Gastrocnemius medialis (tissue), 4 donors: ENCODE data around the gene RNASEH2A. TPM values are rescaled to one million over a fixed set of nuclear protein-coding genes. Genes with fewer than 3 reads are reported as not detected.
A peak's percentile ranks its signal among the peaks of the same experiment; 100 is the strongest.

Experiments used
- ATAC-seq, 2 donors: fragments of 150-250 bp; one replicate each; pipeline ENCODE4 v1.9.1; 2016
- DNase-seq, 2 donors: peaks; one replicate each; pipeline ENCODE4 v3.0.0-alpha.2; 2019
- H3K27ac ChIP-seq, 4 donors: fragments of 200-600 bp; sonication (generic); 1 replicate in 1 of 4; 2 replicates in 3 of 4; pipeline ENCODE4 v1.5.1; 2016 to 2018; ENCODE audit warnings: mild to moderate bottlenecking in 2 of 4, moderate library complexity in 1 of 4
- H3K27me3 ChIP-seq, 3 donors: fragments of 200-600 bp; sonication (generic) in 2 of 3; 1 replicate in 1 of 3; 2 replicates in 2 of 3; pipeline versions ENCODE4 v1.5.1 to v1.6.0; 2016 to 2019; ENCODE audit warnings: mild to moderate bottlenecking in 1 of 3, moderate library complexity in 1 of 3
- H3K36me3 ChIP-seq, 2 donors: fragments of 200-600 bp; sonication (generic) in 1 of 2; one replicate each; pipeline ENCODE4 v1.5.1; 2017 to 2018
- H3K4me1 ChIP-seq, 2 donors: fragments of 200-600 bp; sonication (generic) in 1 of 2; one replicate each; pipeline ENCODE4 v1.5.1; 2016 to 2017; ENCODE audit warnings: mild to moderate bottlenecking in 2 of 2
- H3K4me3 ChIP-seq, 4 donors: fragments of 200-600 bp; sonication (generic) in 3 of 4; 1 replicate in 1 of 4; 2 replicates in 3 of 4; pipeline ENCODE4 v1.5.1; 2016 to 2019; ENCODE audit warnings: mild to moderate bottlenecking in 2 of 4
- H3K9me3 ChIP-seq, 3 donors: fragments of 200-600 bp; sonication (generic) in 2 of 3; 1 replicate in 1 of 3; 2 replicates in 2 of 3; pipeline ENCODE4 v1.5.1; 2016 to 2019
- CTCF ChIP-seq, 5 experiments: fragments of 450-650 bp in 3 of 5; fragments of 200-600 bp in 2 of 5; sonication (generic) in 2 of 5; IDR thresholded peaks in 4 of 5; conservative IDR thresholded peaks in 1 of 5; 1 replicate in 4 of 5; 2 replicates in 1 of 5; pipeline ENCODE4 v1.5.1; 2016 to 2019; ENCODE audit warnings: antibody characterized with exemption in 5 of 5, mild to moderate bottlenecking in 3 of 5, moderate library complexity in 3 of 5
- POLR2A ChIP-seq, 2 donors: fragments of 450-650 bp; IDR thresholded peaks; one replicate each; pipeline ENCODE4 v1.6.1; 2017; ENCODE audit warnings: antibody characterized with exemption in 2 of 2, mild to moderate bottlenecking in 2 of 2, moderate library complexity in 2 of 2
- in situ Hi-C, 4 donors: fragments of 200-750 bp; cut with MboI; loops; one replicate each; pipeline versions ENCODE4 v1.15.0 to v1.8.0; 2017; ENCODE audit warnings: low sequenced_read_pairs in 4 of 4
- intact Hi-C: fragments of 100-400 bp; cut with DNase I; formaldehyde crosslinking; loops from one replicate; pipeline ENCODE4 v1.15.1; 2023; ENCODE audit warnings: low total_unique reads
- total RNA-seq, 4 donors: library from RNA; depleted of rRNA; stranded (reverse); fragments of >200 nt; gene quantifications; one replicate each; pipeline versions ENCODE4 v1.1.0 to v1.2.3, GENCODE V29; 2016

RNASEH2A gene
- total RNA-seq, 4 donors from 2014 or later: 1.0 to 3.9 (median 2.4) TPM

GRCh38 chr19:12791345-12792050, 14.9 kb upstream of the RNASEH2A start, which contains the start of gene JUNB:
JUNB (plus strand) TSS chr19:12791486; CDS start chr19:12791772, 286 bp downstream.
- in situ Hi-C loops (no loop called here), intact Hi-C loops (loop anchor here (5.0 kb wide), 4 partner anchors 69 to 1056 kb away; partner anchors contain the start of genes FARSA, IER2, STX10 and TNPO2)
- ATAC-seq: peak; percentile 48 to 50
- TF ChIP-seq POLR2A (IDR thresholded peaks at IDR 0.05) (peak; percentile 100), CTCF (IDR thresholded peaks at IDR 0.05 in 4 of 5, conservative IDR thresholded peaks at IDR 0.05 in 1 of 5) (peak in 3 of 5 experiments; percentile 10 to 17 (median 16))
- Histone ChIP-seq H3K9me3 (no peaks in the 10 kb centered on the region), H3K27ac (peak within 1 kb of the TSS; percentile 99 to 100 (median 100)), H3K27me3 (no peaks in the 10 kb centered on the region), H3K4me3 (peak within 1 kb of the TSS; percentile 91 to 98 (median 94)), H3K4me1 (peaks cover 38 to 45% of the 10 kb centered on the region in 2 donors), H3K36me3 (no peaks in the 10 kb centered on the region)
- peak; percentile 96 to 97 for DNase-seq

- ATAC-seq: peak; percentile 9 to 24
- Histone ChIP-seq H3K27me3 (no peaks in the 10 kb centered on the region), H3K36me3 (no peaks in the 10 kb centered on the region), H3K9me3 (no peaks in the 10 kb centered on the region), H3K4me3 (peak overlapping the region; percentile 91 to 98 (median 94)), H3K4me1 (peaks cover 33 to 40% of the 10 kb centered on the region in 2 donors), H3K27ac (peak overlapping the region; percentile 99 to 100 (median 100))
- TF ChIP-seq CTCF (IDR thresholded peaks at IDR 0.05 in 4 of 5, conservative IDR thresholded peaks at IDR 0.05 in 1 of 5) (peak in 1 of 5 experiments; percentile 11), POLR2A (IDR thresholded peaks at IDR 0.05) (peak; percentile 71 to 78)
- DNase-seq: peak; percentile 81 to 86
- intact Hi-C loops: loop anchor here (5.0 kb wide), 4 partner anchors 70 to 1055 kb away; partner anchors contain the start of genes FARSA, IER2, STX10 and TNPO2
- in situ Hi-C loops: no loop called here
Measured at GRCh38 chr19:12792051-12792852, 14.1 kb upstream of the RNASEH2A start.

GRCh38 chr19:12792853-12793289, 13.5 kb upstream of the RNASEH2A start:
- DNase-seq: no peak
- Histone ChIP-seq H3K27me3 (no peaks in the 10 kb centered on the region), H3K36me3 (no peaks in the 10 kb centered on the region), H3K27ac (peak overlapping the region; percentile 99 to 100 (median 100)), H3K4me1 (peaks cover 31 to 33% of the 10 kb centered on the region in 2 donors), H3K4me3 (peak overlapping the region; percentile 91 to 98 (median 94)), H3K9me3 (no peaks in the 10 kb centered on the region)
- TF ChIP-seq POLR2A (IDR thresholded peaks at IDR 0.05) (peak in 1 of 2 donors; percentile 47), CTCF (IDR thresholded peaks at IDR 0.05 in 4 of 5, conservative IDR thresholded peaks at IDR 0.05 in 1 of 5) (peak in 1 of 5 experiments; percentile 5)
- in situ Hi-C loops: no loop called here
- intact Hi-C loops: loop anchor here (1.0 to 5.0 kb wide), 5 partner anchors 18 to 1054 kb away; partner anchors contain the start of genes FARSA, HOOK2, IER2 and STX10
- no peak for ATAC-seq

GRCh38 chr19:12793290-12794195, 12.8 kb upstream of the RNASEH2A start:
- peak overlapping the region; percentile 91 to 98 (median 94) for H3K4me3 ChIP-seq
- peaks cover 24 to 27% of the 10 kb centered on the region in 2 donors for H3K4me1 ChIP-seq
- peak; percentile 48 to 55 for ATAC-seq
- no peaks in the 10 kb centered on the region for H3K36me3 ChIP-seq
- peak overlapping the region; percentile 99 to 100 (median 100) for H3K27ac ChIP-seq
- no peaks in the 10 kb centered on the region for H3K9me3 ChIP-seq
- TF ChIP-seq POLR2A (IDR thresholded peaks at IDR 0.05) (peak; percentile 82 to 90), CTCF (IDR thresholded peaks at IDR 0.05 in 4 of 5, conservative IDR thresholded peaks at IDR 0.05 in 1 of 5) (peak in 2 of 5 experiments; percentile 19 to 30)
- no peaks in the 10 kb centered on the region for H3K27me3 ChIP-seq
- peak; percentile 85 to 92 for DNase-seq
- intact Hi-C loops (loop anchor here (1.0 to 5.0 kb wide), 5 partner anchors 18 to 1054 kb away; partner anchors contain the start of genes FARSA, HOOK2, IER2 and STX10), in situ Hi-C loops (no loop called here)
